ENCODE results near the gene ZNF610.
"Not testable (repeated sequence)": the region's sequence is repeated elsewhere in the genome, so short reads cannot be mapped to it uniquely, and the experiment has no call there.

ZNF610 gene

GRCh38 chr19:52336117-52336790 lies at the start of gene ZNF610:
Gene ZNF610 (plus strand): TSS chr19:52336243. CDS start chr19:52349173, 12,930 bp downstream.
- peak; percentile 51 to 96 (median 83) for DNase-seq

GRCh38 chr19:52286256-52286655 lies 49.8 kb upstream of the ZNF610 start:
- no peak for DNase-seq

GRCh38 chr19:52291781-52292180 lies 44.3 kb upstream of the ZNF610 start:
- no peak for DNase-seq

GRCh38 chr19:52292946-52293345 lies 43.1 kb upstream of the ZNF610 start:
- DNase-seq: not testable (repeated sequence)

GRCh38 chr19:52296400-52296772 lies 39.7 kb upstream of the ZNF610 start:
- peak in 2 of 56 donors; percentile 6 to 49 for DNase-seq

GRCh38 chr19:52296773-52297600 lies 39.1 kb upstream of the ZNF610 start, which contains the start of gene ZNF480:
Gene ZNF480 (plus strand): TSS chr19:52297169. CDS start chr19:52300413, 3,244 bp downstream.
- peak; percentile 19 to 88 (median 70) for DNase-seq

GRCh38 chr19:52297601-52298364 lies 38.3 kb upstream of the ZNF610 start:
- peak in 7 of 56 donors; percentile 4 to 45 (median 27) for DNase-seq

- DNase-seq: no peak
Measured at GRCh38 chr19:52307275-52307674, 28.8 kb upstream of the ZNF610 start.

- no peak for DNase-seq
Measured at GRCh38 chr19:52322429-52322828, 13.6 kb upstream of the ZNF610 start.

- DNase-seq: no peak
Measured at GRCh38 chr19:52331757-52332156, 4.3 kb upstream of the ZNF610 start.

GRCh38 chr19:52335768-52336116 lies 301 bp upstream of the ZNF610 start:
- DNase-seq: no peak

GRCh38 chr19:52336791-52337381 lies 843 bp downstream of the ZNF610 start:
- DNase-seq: no peak

- not testable (repeated sequence) for DNase-seq
Measured at GRCh38 chr19:52339022-52339421, 3.0 kb downstream of the ZNF610 start.

- peak in 25 of 56 donors; percentile 0 to 58 (median 10) for DNase-seq
Measured at GRCh38 chr19:52343548-52343947, 7.5 kb downstream of the ZNF610 start.

- no peak for DNase-seq
Measured at GRCh38 chr19:52345162-52345561, 9.1 kb downstream of the ZNF610 start.

- no peak for DNase-seq
Measured at GRCh38 chr19:52351512-52351911, 15.5 kb downstream of the ZNF610 start.

GRCh38 chr19:52366414-52366824 lies 30.4 kb downstream of the ZNF610 start:
- DNase-seq: no peak

- peak; percentile 60 to 95 (median 86) for DNase-seq
Measured at GRCh38 chr19:52369559-52370340, 33.7 kb downstream of the ZNF610 start, which contains the start of gene ZNF880. Gene ZNF880 (plus strand): TSS chr19:52369923. CDS start chr19:52369966, 43 bp downstream.

GRCh38 chr19:52370341-52370710 lies 34.3 kb downstream of the ZNF610 start:
- no peak for DNase-seq

- DNase-seq: no peak
Measured at GRCh38 chr19:52391135-52391534, 55.1 kb downstream of the ZNF610 start.
